GM20000 (cell line): ENCODE data around the gene SPRED2.

Experiments used
- DNase-seq: peaks from one replicate; pipeline ENCODE4 v3.0.0; 2012; ENCODE audit warnings: low spot score
- CTCF ChIP-seq: IDR thresholded peaks from 2 replicates; pipeline ENCODE4 v1.5.1; 2012; ENCODE audit warnings: mild to moderate bottlenecking, control low read depth; ENCODE audit errors: extremely low read depth, missing control alignments

The SPRED2 gene

GRCh38 chr2:65316072-65316471 is 116.3 kb downstream of the SPRED2 start:
- no peak for DNase-seq
- no peak for TF ChIP-seq CTCF

- no peak for DNase-seq
- TF ChIP-seq CTCF = no peak
Measured at GRCh38 chr2:65314801-65315441, 117.5 kb downstream of the SPRED2 start.

- TF ChIP-seq CTCF = no peak
Measured at GRCh38 chr2:65313954-65314256, 118.5 kb downstream of the SPRED2 start.

GRCh38 chr2:65313126-65313953 is 119.1 kb downstream of the SPRED2 start:
- no peak for DNase-seq
- no peak for TF ChIP-seq CTCF

More at GRCh38 chr2:65313954-65314256, 118.5 kb downstream of the SPRED2 start:
- DNase-seq = no peak

- DNase-seq = no peak
- no peak for TF ChIP-seq CTCF
Measured at GRCh38 chr2:65311596-65311995, 120.8 kb downstream of the SPRED2 start.

GRCh38 chr2:65311049-65311448 is 121.3 kb downstream of the SPRED2 start:
- no peak for DNase-seq
- no peak for TF ChIP-seq CTCF

- DNase-seq = no peak
- no peak for TF ChIP-seq CTCF
Measured at GRCh38 chr2:65309699-65310098, 122.7 kb downstream of the SPRED2 start.
